GM12878 (cell line): ENCODE data around the gene EIF2D. TPM values are rescaled to one million over a fixed set of nuclear protein-coding genes. Genes with fewer than 3 reads are reported as not detected.

Experiments used
- CTCF ChIP-seq, 3 experiments: IDR thresholded peaks in 2 of 3; conservative IDR thresholded peaks in 1 of 3; 2 replicates each; pipeline ENCODE4 v1.5.1; 2011; ENCODE audit warnings: low read depth in 3 of 3, low read length in 3 of 3, mild to moderate bottlenecking in 3 of 3, control low read depth in 2 of 3, moderate library complexity in 2 of 3, inconsistent platforms in 1 of 3, mixed read lengths in 1 of 3; ENCODE audit not compliant: control insufficient read depth in 2 of 3, insufficient read depth in 1 of 3; ENCODE audit errors: extremely low read depth in 1 of 3
- CUX1 ChIP-seq: IDR thresholded peaks from 2 replicates; pipeline ENCODE4 v1.6.1; 2012; ENCODE audit warnings: improper control_type of control experiment, low read depth, low read length; ENCODE audit not compliant: insufficient replicate concordance
- EED ChIP-seq: sonication (generic); IDR thresholded peaks from 2 replicates; pipeline ENCODE4 v1.6.1; 2016; ENCODE audit warnings: antibody characterized with exemption, low read depth
- MEF2A ChIP-seq: IDR thresholded peaks from 2 replicates; pipeline ENCODE4 v1.6.1; 2011; ENCODE audit warnings: low read depth, mild to moderate bottlenecking, low read length, moderate library complexity; ENCODE audit not compliant: insufficient read depth
- MLLT1 ChIP-seq: fragments of 450-650 bp; IDR thresholded peaks from 2 replicates; pipeline ENCODE4 v1.6.1; 2016; ENCODE audit warnings: mild to moderate bottlenecking
- MYB ChIP-seq: fragments of 150-350 bp; IDR thresholded peaks from 2 replicates; pipeline ENCODE4 v1.6.1; 2014; ENCODE audit warnings: mild to moderate bottlenecking, low read depth, low read length, borderline replicate concordance
- MYC ChIP-seq: IDR thresholded peaks from 2 replicates; pipeline ENCODE4 v1.6.1; 2011; ENCODE audit warnings: mild to moderate bottlenecking, low read length, moderate library complexity, inconsistent platforms; ENCODE audit not compliant: insufficient read depth, insufficient replicate concordance, insufficient read length, severe bottlenecking
- NR2C2 ChIP-seq: IDR thresholded peaks from 2 replicates; pipeline ENCODE4 v1.6.1; 2011; ENCODE audit warnings: borderline replicate concordance, low read depth; ENCODE audit not compliant: control insufficient read depth, insufficient read length
- PML ChIP-seq: IDR thresholded peaks from 2 replicates; pipeline ENCODE4 v1.6.1; 2012; ENCODE audit warnings: low read length, inconsistent platforms
- POLR2AphosphoS2 ChIP-seq: IDR thresholded peaks from 2 replicates; pipeline ENCODE4 v1.6.1; 2011; ENCODE audit warnings: low read depth, mild to moderate bottlenecking, low read length, improper control_type of control experiment, moderate library complexity
- RFX5 ChIP-seq: IDR thresholded peaks from 2 replicates; pipeline ENCODE4 v1.6.1; 2011; ENCODE audit warnings: low read depth, low read length, improper control_type of control experiment
- SIN3A ChIP-seq: IDR thresholded peaks from 2 replicates; pipeline ENCODE4 v1.6.1; 2012; ENCODE audit warnings: low read depth, low read length, improper control_type of control experiment
- SPI1 ChIP-seq: IDR thresholded peaks from 2 replicates; pipeline ENCODE4 v1.6.1; 2011; ENCODE audit warnings: low read depth, mild to moderate bottlenecking, low read length, moderate library complexity, borderline replicate concordance; ENCODE audit not compliant: insufficient read depth
- TCF12 ChIP-seq: IDR thresholded peaks from 2 replicates; pipeline ENCODE4 v1.6.1; 2011; ENCODE audit warnings: low read depth, mild to moderate bottlenecking, low read length
- WRNIP1 ChIP-seq: IDR thresholded peaks from 2 replicates; pipeline ENCODE4 v1.6.1; 2011; ENCODE audit warnings: low read depth, low read length, improper control_type of control experiment, borderline replicate concordance
- YBX1 ChIP-seq: fragments of 450-650 bp; IDR thresholded peaks from 2 replicates; pipeline ENCODE4 v1.6.1; 2016; ENCODE audit warnings: antibody characterized with exemption
- ZBTB33 ChIP-seq: fragments of 450-650 bp; IDR thresholded peaks from 2 replicates; pipeline ENCODE4 v1.6.1; 2017; ENCODE audit warnings: mild to moderate bottlenecking
- polyA plus RNA-seq, 11 experiments: library from polyadenylated mRNA; depleted of rRNA in 4 of 11; unstranded in 6 of 11; stranded (reverse) in 5 of 11; fragments of >200 nt; fragmentation: Nextera tagmentation in 4 of 11; fragmentation: Illumina TruSeq in 1 of 11; extraction: Ambion mirVana in 4 of 11; extraction: Trizol in 1 of 11; gene quantifications; 1 replicate in 1 of 11; 2 replicates in 10 of 11; pipeline versions ENCODE4 v1.2.1 to v1.2.3, GENCODE V29; 2011 to 2016; ENCODE audit warnings: inconsistent platforms in 2 of 11, missing spikeins in 2 of 11, low read depth in 1 of 11
- total RNA-seq, 4 experiments: library from RNA; depleted of rRNA in 3 of 4; stranded (reverse); fragments of >200 nt in 3 of 4; fragmentation: Illumina TruSeq in 1 of 4; extraction: Trizol in 1 of 4; gene quantifications; 2 replicates each; pipeline versions ENCODE4 v1.2.1 to v1.2.3, GENCODE V29; 2013 to 2021

EIF2D gene
- total and polyA plus RNA-seq, 10 of the 15 experiments (the other 5 are each of a cell fraction or from before 2014, with no cell fraction given): 65.2 to 133 (median 79.0) TPM

DNA sequence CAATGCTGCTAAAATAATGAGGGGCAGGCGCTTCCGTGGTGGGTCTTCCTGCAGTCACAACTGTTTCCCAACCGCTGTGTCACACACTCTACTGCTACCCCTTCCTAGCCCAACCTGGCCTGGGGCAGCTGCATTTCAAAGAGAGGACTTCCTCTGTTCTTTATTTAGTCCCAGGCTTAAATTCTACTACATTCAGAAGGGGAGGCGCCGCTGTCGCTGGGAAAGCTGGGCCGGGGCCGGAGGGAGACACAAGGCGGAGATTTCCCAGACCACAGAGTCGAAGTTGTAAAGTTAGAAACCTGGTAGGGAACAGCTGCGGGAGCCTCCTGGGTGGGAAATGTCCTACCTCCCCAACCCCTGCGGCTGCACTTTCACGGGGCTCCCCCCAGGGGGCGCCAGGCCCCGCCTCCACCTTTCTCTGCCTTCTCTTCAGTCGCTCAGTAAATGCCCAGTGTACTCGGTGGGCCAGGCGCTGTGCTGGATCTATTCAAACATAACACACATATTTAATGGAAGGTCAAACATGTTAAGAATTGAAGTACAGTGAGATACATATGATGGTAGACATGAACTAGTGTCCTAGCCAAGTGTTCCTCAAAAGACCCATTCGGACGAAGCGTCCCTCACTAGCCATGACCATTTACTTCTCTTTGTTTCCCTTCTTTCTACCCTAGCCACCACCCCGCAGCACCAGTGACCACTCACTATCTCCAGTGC, 46.2 kb upstream of the EIF2D start (continued):
- no peak for TF ChIP-seq CUX1
- no peak for TF ChIP-seq POLR2AphosphoS2
- no peak for TF ChIP-seq YBX1
- no peak for TF ChIP-seq MYC
- TF ChIP-seq MYB: no peak
- no peak for TF ChIP-seq WRNIP1
- no peak for TF ChIP-seq NR2C2
- peak; percentile 21; the same call in 1 of the 2 replicates for TF ChIP-seq SPI1
- no peak for TF ChIP-seq MLLT1
- TF ChIP-seq EED: no peak
- TF ChIP-seq RFX5: no peak
- no peak for TF ChIP-seq MEF2A
- TF ChIP-seq PML: no peak
- TF ChIP-seq TCF12: no peak
- TF ChIP-seq SIN3A: no peak
- TF ChIP-seq CTCF (IDR thresholded peaks at IDR 0.05 in 2 of 3, conservative IDR thresholded peaks at IDR 0.05 in 1 of 3; ENCODE audit: control insufficient read depth in 2 of 3, extremely low read depth in 1 of 3, insufficient read depth in 1 of 3, low read depth in 3 of 3, low read length in 3 of 3): peak; percentile 74 to 99 (median 98)
- no peak for TF ChIP-seq ZBTB33
